ENCODE results near the gene L3MBTL4.

DNA sequence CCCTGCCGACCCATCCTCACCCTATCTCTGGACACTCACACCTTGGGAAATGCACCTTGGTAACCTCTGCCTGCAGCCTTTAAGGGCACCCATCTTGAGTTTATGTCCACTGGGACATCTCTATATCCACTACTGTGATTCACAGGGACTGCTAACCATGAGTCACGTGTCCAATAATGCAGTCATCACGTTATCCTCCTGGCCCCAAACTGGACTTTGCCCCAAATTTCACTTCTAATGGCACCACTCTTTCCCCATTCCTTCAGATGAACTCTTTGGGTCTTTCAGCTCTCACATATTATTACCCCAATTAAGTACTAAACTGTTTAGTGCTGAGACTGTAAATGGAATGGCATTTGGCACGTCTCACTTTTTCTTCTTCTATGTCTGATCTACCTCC is 448.2 kb downstream of the L3MBTL4 start:
- TF ChIP-seq, protein P1, sequence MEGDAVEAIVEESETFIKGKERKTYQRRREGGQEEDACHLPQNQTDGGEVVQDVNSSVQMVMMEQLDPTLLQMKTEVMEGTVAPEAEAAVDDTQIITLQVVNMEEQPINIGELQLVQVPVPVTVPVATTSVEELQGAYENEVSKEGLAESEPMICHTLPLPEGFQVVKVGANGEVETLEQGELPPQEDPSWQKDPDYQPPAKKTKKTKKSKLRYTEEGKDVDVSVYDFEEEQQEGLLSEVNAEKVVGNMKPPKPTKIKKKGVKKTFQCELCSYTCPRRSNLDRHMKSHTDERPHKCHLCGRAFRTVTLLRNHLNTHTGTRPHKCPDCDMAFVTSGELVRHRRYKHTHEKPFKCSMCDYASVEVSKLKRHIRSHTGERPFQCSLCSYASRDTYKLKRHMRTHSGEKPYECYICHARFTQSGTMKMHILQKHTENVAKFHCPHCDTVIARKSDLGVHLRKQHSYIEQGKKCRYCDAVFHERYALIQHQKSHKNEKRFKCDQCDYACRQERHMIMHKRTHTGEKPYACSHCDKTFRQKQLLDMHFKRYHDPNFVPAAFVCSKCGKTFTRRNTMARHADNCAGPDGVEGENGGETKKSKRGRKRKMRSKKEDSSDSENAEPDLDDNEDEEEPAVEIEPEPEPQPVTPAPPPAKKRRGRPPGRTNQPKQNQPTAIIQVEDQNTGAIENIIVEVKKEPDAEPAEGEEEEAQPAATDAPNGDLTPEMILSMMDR (conservative IDR thresholded peaks at IDR 0.05), result no peak
- TF ChIP-seq EZH2 (IDR thresholded peaks at IDR 0.05; ENCODE audit: low read depth), result no peak
